Bronchial epithelial cell (primary cell): Measurements from ENCODE around the gene PEX11B. TPM values are rescaled to one million over a fixed set of nuclear protein-coding genes. Genes with fewer than 3 reads are reported as not detected.
"Not testable (repeated sequence)": the region's sequence is repeated elsewhere in the genome, so short reads cannot be mapped to it uniquely, and the experiment has no call there.

Experiments
- DNase-seq: peaks from one replicate; pipeline ENCODE4 v3.0.0-alpha.2; 2010; ENCODE audit warnings: low read depth
- FAIRE-seq: peaks from 2 replicates; lab custom pipeline; 2011; peaks lifted over from hg19 to GRCh38; lab: Jason Lieb, UNC
- H3K27me3 ChIP-seq: 2 replicates; pipeline ENCODE4 v1.5.1; 2011; ENCODE audit warnings: low read length; ENCODE audit not compliant: control insufficient read depth, insufficient read depth
- H3K36me3 ChIP-seq: 2 replicates; pipeline ENCODE4 v1.5.1; 2011; ENCODE audit warnings: low read length; ENCODE audit not compliant: control insufficient read depth, insufficient read depth
- H3K4me3 ChIP-seq: 2 replicates; pipeline ENCODE4 v1.5.1; 2011; ENCODE audit warnings: mild to moderate bottlenecking, low read depth, low read length, control low read depth
- total RNA-seq: library from RNA; depleted of rRNA; stranded (reverse); fragments of >200 nt; gene quantifications from 2 replicates; pipeline ENCODE4 v1.2.1, GENCODE V29; 2014
- TF ChIP-seq, protein P1 (sequence below): IDR thresholded peaks from 2 replicates; pipeline ENCODE4 v1.5.1; 2011; ENCODE audit warnings: mild to moderate bottlenecking, moderate library complexity, low read length, control low read depth, inconsistent platforms; ENCODE audit not compliant: insufficient read depth, severe bottlenecking

The PEX11B gene
- total RNA-seq, 1 donor from 2014 or later = 22.6 TPM

- no peaks in the 10 kb centered on the region for H3K27me3 ChIP-seq
- H3K36me3 ChIP-seq = peaks cover 6% of the 10 kb centered on the region
- FAIRE-seq = no peak
- DNase-seq = no peak
- no peak overlapping the region for H3K4me3 ChIP-seq
- TF ChIP-seq, protein P1, sequence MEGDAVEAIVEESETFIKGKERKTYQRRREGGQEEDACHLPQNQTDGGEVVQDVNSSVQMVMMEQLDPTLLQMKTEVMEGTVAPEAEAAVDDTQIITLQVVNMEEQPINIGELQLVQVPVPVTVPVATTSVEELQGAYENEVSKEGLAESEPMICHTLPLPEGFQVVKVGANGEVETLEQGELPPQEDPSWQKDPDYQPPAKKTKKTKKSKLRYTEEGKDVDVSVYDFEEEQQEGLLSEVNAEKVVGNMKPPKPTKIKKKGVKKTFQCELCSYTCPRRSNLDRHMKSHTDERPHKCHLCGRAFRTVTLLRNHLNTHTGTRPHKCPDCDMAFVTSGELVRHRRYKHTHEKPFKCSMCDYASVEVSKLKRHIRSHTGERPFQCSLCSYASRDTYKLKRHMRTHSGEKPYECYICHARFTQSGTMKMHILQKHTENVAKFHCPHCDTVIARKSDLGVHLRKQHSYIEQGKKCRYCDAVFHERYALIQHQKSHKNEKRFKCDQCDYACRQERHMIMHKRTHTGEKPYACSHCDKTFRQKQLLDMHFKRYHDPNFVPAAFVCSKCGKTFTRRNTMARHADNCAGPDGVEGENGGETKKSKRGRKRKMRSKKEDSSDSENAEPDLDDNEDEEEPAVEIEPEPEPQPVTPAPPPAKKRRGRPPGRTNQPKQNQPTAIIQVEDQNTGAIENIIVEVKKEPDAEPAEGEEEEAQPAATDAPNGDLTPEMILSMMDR = no peak
Observed at GRCh38 chr1:145922266-145922665, 3.7 kb upstream of the PEX11B start.

DNA sequence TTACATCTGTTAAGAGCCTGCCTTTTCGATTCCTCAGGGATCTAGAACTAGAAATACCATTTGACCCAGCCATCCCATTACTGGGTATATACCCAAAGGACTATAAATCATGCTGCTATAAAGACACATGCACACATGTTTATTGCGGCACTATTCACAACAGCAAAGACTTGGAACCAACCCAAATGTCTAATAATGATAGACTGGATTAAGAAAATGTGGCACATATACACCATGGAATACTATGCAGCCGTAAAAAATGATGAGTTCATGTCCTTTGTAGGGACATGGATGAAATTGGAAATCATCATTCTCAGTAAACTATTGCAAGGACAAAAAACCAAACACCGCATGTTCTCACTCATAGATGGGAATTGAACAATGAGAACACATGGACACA lies 1.8 kb upstream of the PEX11B start:
- not testable (repeated sequence) for H3K4me3 ChIP-seq, FAIRE-seq, DNase-seq, H3K27me3 ChIP-seq, H3K36me3 ChIP-seq

- FAIRE-seq (no peak), DNase-seq (peak; percentile 27)
- Histone ChIP-seq H3K36me3 (peaks cover 5% of the 10 kb centered on the region), H3K4me3 (peak overlapping the region; percentile 96), H3K27me3 (no peaks in the 10 kb centered on the region)
- TF ChIP-seq, protein P1 = no peak
Observed at GRCh38 chr1:145918992-145919939, 749 bp upstream of the PEX11B start.

DNA sequence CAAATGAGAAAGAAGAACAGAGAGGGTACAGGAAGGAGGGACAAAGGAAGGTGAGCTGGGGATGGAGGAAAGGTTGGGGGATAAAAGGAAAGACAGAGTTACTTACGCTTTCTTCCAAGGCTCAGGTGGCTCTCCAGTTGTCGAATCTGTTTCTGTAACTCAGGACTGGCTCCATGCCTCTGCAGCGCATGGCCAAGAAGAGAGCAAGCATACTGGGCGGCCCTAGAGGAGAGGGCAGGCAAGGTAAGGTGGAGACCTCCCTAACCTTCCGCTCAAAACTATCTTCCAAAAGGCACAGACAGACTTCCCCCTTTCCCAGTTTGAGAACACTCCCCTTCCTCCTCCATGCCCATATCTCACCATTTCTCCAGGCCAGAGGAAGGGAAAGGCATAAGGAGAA lies 922 bp downstream of the PEX11B start:
- DNase-seq (no peak), FAIRE-seq (no peak)
- TF ChIP-seq, protein P1 = no peak
- H3K4me3 ChIP-seq = peak overlapping the region; percentile 96
- no peaks in the 10 kb centered on the region for H3K27me3 ChIP-seq
- peaks cover 5% of the 10 kb centered on the region for H3K36me3 ChIP-seq

GRCh38 chr1:145916745-145917144 lies 1.8 kb downstream of the PEX11B start:
- DNase-seq (no peak), FAIRE-seq (no peak)
- H3K36me3 ChIP-seq = peaks cover 7% of the 10 kb centered on the region
- TF ChIP-seq, protein P1 = no peak
- no peaks in the 10 kb centered on the region for H3K27me3 ChIP-seq
- H3K4me3 ChIP-seq = no peak overlapping the region

DNA sequence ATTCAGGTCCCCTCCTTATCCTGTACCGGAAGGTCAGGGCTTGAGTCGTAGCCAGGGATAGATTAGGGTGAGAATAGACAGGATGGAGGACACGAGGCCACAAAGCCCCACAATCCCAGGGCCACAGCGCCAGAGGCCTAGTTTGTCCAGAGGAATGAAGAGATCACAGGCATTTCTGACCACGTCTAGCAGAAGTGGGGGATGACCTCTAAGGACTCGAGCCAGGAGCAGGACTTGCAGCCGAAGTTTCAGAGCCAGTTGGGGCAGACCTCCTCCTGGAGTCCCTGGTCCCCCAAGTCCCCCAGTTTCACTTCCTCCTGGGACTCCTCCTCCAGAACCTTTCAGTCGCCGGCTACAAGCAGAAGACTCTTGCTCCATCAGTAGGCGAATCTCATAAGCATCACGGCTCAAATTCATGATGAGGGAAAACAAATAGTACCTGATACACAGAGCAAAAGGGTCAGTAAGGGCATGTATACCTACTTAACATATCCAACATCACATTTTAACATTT lies 6.3 kb downstream of the PEX11B start:
- no peak for DNase-seq
- Histone ChIP-seq H3K4me3 (no peak overlapping the region), H3K27me3 (no peaks in the 10 kb centered on the region), H3K36me3 (peaks cover 9% of the 10 kb centered on the region)
- no peak for FAIRE-seq
- TF ChIP-seq, protein P1 = no peak
